ENCODE results near the gene SSU72. TPM values are rescaled to one million over a fixed set of nuclear protein-coding genes. Genes with fewer than 3 reads are reported as not detected.
"Not testable (repeated sequence)": the region's sequence is repeated elsewhere in the genome, so short reads cannot be mapped to it uniquely, and the experiment has no call there.

SSU72 gene
- total RNA-seq, 2 donors from 2014 or later = 80.4 to 90.2 TPM

DNA sequence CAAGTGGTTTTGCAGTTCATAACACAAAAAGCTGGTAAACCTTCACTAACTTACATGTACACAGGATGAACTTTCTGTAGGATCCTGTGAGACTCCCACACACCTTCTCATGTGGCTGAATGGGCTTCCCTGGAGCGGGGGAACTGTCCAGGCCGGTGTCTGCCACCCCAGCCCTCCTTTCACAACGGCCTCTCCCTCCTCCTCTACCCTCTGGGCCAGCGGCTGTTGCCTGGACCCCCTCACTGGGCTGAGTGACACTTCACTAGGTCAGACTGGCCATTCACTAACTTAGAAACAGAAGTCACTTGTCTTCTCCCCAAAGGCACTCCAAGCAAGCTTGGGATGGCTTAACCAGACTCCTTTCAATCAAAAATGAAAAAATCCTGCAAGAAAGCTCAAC, 16.1 kb downstream of the SSU72 start:
- ATAC-seq (ENCODE audit: insufficient number of reproducible peaks, low FRiP score, low read depth) = no peak
- H3K4me1 ChIP-seq (ENCODE audit: control insufficient read depth in 1 of 2, low read depth in 2 of 2) = no peaks in the 10 kb centered on the region
- H3K4me3 ChIP-seq = no peak overlapping the region
- no peak overlapping the region for H3K27ac ChIP-seq
- TF ChIP-seq CTCF (IDR thresholded peaks at IDR 0.05) = no peak
- H3K9me3 ChIP-seq = no peaks in the 10 kb centered on the region
- H3K27me3 ChIP-seq (replicated peaks; ENCODE audit: insufficient read depth) = no peaks in the 10 kb centered on the region
- H3K36me3 ChIP-seq = peaks cover 32% of the 10 kb centered on the region
- no peak for DNase-seq (ENCODE audit: low spot score)

DNA sequence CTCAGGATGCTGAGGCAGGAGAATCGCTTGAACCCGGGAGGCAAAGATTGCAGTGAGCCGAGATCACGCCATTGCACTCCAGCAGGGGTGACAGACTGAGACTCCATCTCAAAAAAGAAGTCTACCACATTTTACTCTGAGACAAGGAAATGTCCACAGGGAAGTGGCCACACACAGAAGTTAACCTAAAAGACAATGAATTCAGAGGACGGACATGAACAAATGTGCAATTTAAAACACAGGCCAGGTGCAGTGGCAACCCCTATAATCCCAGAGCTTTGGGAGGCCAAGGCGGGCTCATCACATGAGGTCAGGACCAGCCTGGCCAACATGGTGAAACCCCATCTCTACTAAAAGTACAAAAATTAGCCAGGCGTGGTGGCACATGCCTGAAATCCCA, 17.0 kb downstream of the SSU72 start:
- not testable (repeated sequence) for H3K27me3 ChIP-seq (replicated peaks; ENCODE audit: insufficient read depth); H3K4me3 ChIP-seq; H3K9me3 ChIP-seq; H3K4me1 ChIP-seq (ENCODE audit: control insufficient read depth in 1 of 2, low read depth in 2 of 2); DNase-seq (ENCODE audit: low spot score); ATAC-seq (ENCODE audit: insufficient number of reproducible peaks, low FRiP score, low read depth); H3K27ac ChIP-seq
- H3K36me3 ChIP-seq = peaks cover 23% of the 10 kb centered on the region

DNA sequence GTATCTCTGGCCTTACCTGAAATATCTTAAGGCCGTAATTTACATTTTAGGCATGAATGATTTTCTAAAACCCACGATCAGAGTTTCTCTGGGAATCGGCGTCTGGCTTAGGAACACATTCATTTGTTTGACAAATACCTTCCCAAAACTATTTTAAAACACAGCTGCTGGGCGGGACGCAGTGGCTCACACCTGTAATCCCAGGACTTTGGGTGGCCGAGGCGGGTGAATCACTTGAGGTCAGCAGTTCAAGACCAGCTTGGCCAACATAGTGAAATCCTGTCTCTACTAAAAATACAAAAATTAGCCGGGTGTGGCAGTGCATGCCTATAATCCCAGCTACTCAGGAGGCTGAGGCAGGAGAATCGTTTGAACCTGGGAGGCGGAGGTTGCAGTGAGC, 17.7 kb downstream of the SSU72 start:
- not testable (repeated sequence) for H3K4me3 ChIP-seq; H3K9me3 ChIP-seq; H3K27ac ChIP-seq; H3K4me1 ChIP-seq (ENCODE audit: control insufficient read depth in 1 of 2, low read depth in 2 of 2); ATAC-seq (ENCODE audit: insufficient number of reproducible peaks, low FRiP score, low read depth); H3K27me3 ChIP-seq (replicated peaks; ENCODE audit: insufficient read depth); DNase-seq (ENCODE audit: low spot score)
- H3K36me3 ChIP-seq = peaks cover 18% of the 10 kb centered on the region

- no peaks in the 10 kb centered on the region for H3K9me3 ChIP-seq
- no peak for DNase-seq (ENCODE audit: low spot score)
- no peak overlapping the region for H3K4me3 ChIP-seq
- no peak for ATAC-seq (ENCODE audit: insufficient number of reproducible peaks, low FRiP score, low read depth)
- no peaks in the 10 kb centered on the region for H3K4me1 ChIP-seq (ENCODE audit: control insufficient read depth in 1 of 2, low read depth in 2 of 2)
- no peak for TF ChIP-seq CTCF (IDR thresholded peaks at IDR 0.05)
- H3K36me3 ChIP-seq = peaks cover 13% of the 10 kb centered on the region
- H3K27ac ChIP-seq = no peak overlapping the region
- H3K27me3 ChIP-seq (replicated peaks; ENCODE audit: insufficient read depth) = no peaks in the 10 kb centered on the region
Observed at GRCh38 chr1:1556505-1556904, 18.2 kb downstream of the SSU72 start.

- Histone ChIP-seq H3K4me1 (ENCODE audit: control insufficient read depth in 1 of 2, low read depth in 2 of 2) (no peaks in the 10 kb centered on the region), H3K27ac (no peak overlapping the region), H3K4me3 (no peak overlapping the region), H3K9me3 (no peaks in the 10 kb centered on the region), H3K36me3 (peaks cover 4% of the 10 kb centered on the region), H3K27me3 (replicated peaks; ENCODE audit: insufficient read depth) (no peaks in the 10 kb centered on the region)
- DNase-seq (ENCODE audit: low spot score) = no peak
- TF ChIP-seq CTCF (IDR thresholded peaks at IDR 0.05) = no peak
- no peak for ATAC-seq (ENCODE audit: insufficient number of reproducible peaks, low FRiP score, low read depth)
Observed at GRCh38 chr1:1554926-1555915, 19.4 kb downstream of the SSU72 start.

DNA sequence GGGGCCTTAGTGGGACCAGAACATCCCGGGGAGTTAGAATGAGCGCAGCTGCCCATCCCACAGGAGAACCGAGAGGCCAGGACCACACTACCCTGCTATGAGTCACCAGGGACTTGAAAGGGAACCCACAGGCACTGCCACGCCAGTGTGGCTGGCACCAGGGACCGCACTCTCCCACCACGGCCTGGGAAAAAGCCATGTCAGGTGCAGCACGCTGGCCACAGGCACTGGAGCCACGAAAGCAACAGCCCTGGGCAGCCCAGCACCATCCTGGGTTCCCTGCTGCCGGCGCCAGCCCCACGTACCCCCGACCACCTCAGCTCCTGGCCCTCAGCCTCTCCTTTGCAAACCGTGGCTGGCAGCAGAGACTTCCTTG, 20.1 kb downstream of the SSU72 start:
- Histone ChIP-seq H3K27ac (no peak overlapping the region), H3K4me3 (no peak overlapping the region)
- no peak for ATAC-seq (ENCODE audit: insufficient number of reproducible peaks, low FRiP score, low read depth)

More for the DNA sequence above, 20.1 kb downstream of the SSU72 start:
- Histone ChIP-seq H3K27me3 (replicated peaks; ENCODE audit: insufficient read depth) (no peaks in the 10 kb centered on the region), H3K36me3 (no peaks in the 10 kb centered on the region), H3K9me3 (no peaks in the 10 kb centered on the region), H3K4me1 (ENCODE audit: control insufficient read depth in 1 of 2, low read depth in 2 of 2) (no peaks in the 10 kb centered on the region)
- no peak for TF ChIP-seq CTCF (IDR thresholded peaks at IDR 0.05)
- DNase-seq (ENCODE audit: low spot score) = no peak
